Measurements from ENCODE around the gene CMTM4.
"Not testable (repeated sequence)": the region's sequence is repeated elsewhere in the genome, so short reads cannot be mapped to it uniquely, and the experiment has no call there.

CMTM4 gene

GRCh38 chr16:66592814-66593213, 103.7 kb downstream of the CMTM4 start:
- no peak for DNase-seq (ENCODE audit: low read depth in 3 of 3)

- DNase-seq (ENCODE audit: low read depth in 3 of 3): no peak
Measured at GRCh38 chr16:66592241-66592640, 104.3 kb downstream of the CMTM4 start.

GRCh38 chr16:66591018-66591417, 105.5 kb downstream of the CMTM4 start:
- DNase-seq (ENCODE audit: low read depth in 3 of 3): no peak

GRCh38 chr16:66590322-66590721, 106.2 kb downstream of the CMTM4 start:
- no peak for DNase-seq (ENCODE audit: low read depth in 3 of 3)

- DNase-seq (ENCODE audit: low read depth in 3 of 3): peak in 1 of 3 experiments; percentile 56
Measured at GRCh38 chr16:66588981-66589713, 107.4 kb downstream of the CMTM4 start.

- DNase-seq (ENCODE audit: low read depth in 3 of 3): no peak
Measured at GRCh38 chr16:66587881-66588600, 108.5 kb downstream of the CMTM4 start.

- DNase-seq (ENCODE audit: low read depth in 3 of 3): no peak
Measured at GRCh38 chr16:66585481-66586239, 110.9 kb downstream of the CMTM4 start.

- no peak for DNase-seq (ENCODE audit: low read depth in 3 of 3)
Measured at GRCh38 chr16:66581246-66581952, 115.1 kb downstream of the CMTM4 start.

GRCh38 chr16:66580605-66581209, 115.8 kb downstream of the CMTM4 start:
- no peak for DNase-seq (ENCODE audit: low read depth in 3 of 3)

- no peak for DNase-seq (ENCODE audit: low read depth in 3 of 3)
Measured at GRCh38 chr16:66578651-66579531, 117.7 kb downstream of the CMTM4 start, which contains the start of gene CMTM2. CMTM2 (plus strand) TSS chr16:66579463; CDS start chr16:66579608, 145 bp downstream.

GRCh38 chr16:66576296-66576695, 120.2 kb downstream of the CMTM4 start:
- no peak for DNase-seq (ENCODE audit: low read depth in 3 of 3)

GRCh38 chr16:66575060-66575459, 121.5 kb downstream of the CMTM4 start:
- no peak for DNase-seq (ENCODE audit: low read depth in 3 of 3)

GRCh38 chr16:66574531-66574930, 122.0 kb downstream of the CMTM4 start:
- no peak for DNase-seq (ENCODE audit: low read depth in 3 of 3)

GRCh38 chr16:66574081-66574480, 122.5 kb downstream of the CMTM4 start:
- no peak for DNase-seq (ENCODE audit: low read depth in 3 of 3)

GRCh38 chr16:66572356-66572755, 124.2 kb downstream of the CMTM4 start:
- no peak for DNase-seq (ENCODE audit: low read depth in 3 of 3)

GRCh38 chr16:66569827-66570405, 126.6 kb downstream of the CMTM4 start:
- DNase-seq (ENCODE audit: low read depth in 3 of 3): no peak

GRCh38 chr16:66569131-66569530, 127.4 kb downstream of the CMTM4 start:
- no peak for DNase-seq (ENCODE audit: low read depth in 3 of 3)

- DNase-seq (ENCODE audit: low read depth in 3 of 3): no peak
Measured at GRCh38 chr16:66568355-66568754, 128.2 kb downstream of the CMTM4 start.

- DNase-seq (ENCODE audit: low read depth in 3 of 3): not testable (repeated sequence)
Measured at GRCh38 chr16:66567270-66567669, 129.3 kb downstream of the CMTM4 start.

Measured in stimulated activated CD4-positive, alpha-beta T cell treated with anti-CD3 and anti-CD28 coated beads, TNF-alpha, amount 100 ng/mL, for 24 hours (primary cell).